Skin epidermis (tissue), 12 donors: ENCODE data around the gene COL20A1.
"Not testable (repeated sequence)": the region's sequence is repeated elsewhere in the genome, so short reads cannot be mapped to it uniquely, and the experiment has no call there.

Experiments
- H3K27ac ChIP-seq, 21 experiments: fragments of 200-600 bp; sonication (generic) in 11 of 21; one replicate each; pipeline ENCODE4 v1.5.0; 2020; ENCODE audit warnings: mild to moderate bottlenecking in 3 of 21, inconsistent platforms in 2 of 21, moderate library complexity in 2 of 21
- H3K4me3 ChIP-seq, 7 experiments: fragments of 200-600 bp; sonication (generic) in 2 of 7; one replicate each; pipeline ENCODE4 v1.5.0; 2020; ENCODE audit warnings: inconsistent platforms in 2 of 7, mild to moderate bottlenecking in 2 of 7, moderate library complexity in 1 of 7

Gene COL20A1

GRCh38 chr20:63379296-63379695 lies 86.3 kb downstream of the COL20A1 start:
- Histone ChIP-seq H3K4me3 (no peak overlapping the region), H3K27ac (no peak overlapping the region)

GRCh38 chr20:63379872-63380271 lies 86.9 kb downstream of the COL20A1 start:
- not testable (repeated sequence) for H3K27ac ChIP-seq, H3K4me3 ChIP-seq

DNA sequence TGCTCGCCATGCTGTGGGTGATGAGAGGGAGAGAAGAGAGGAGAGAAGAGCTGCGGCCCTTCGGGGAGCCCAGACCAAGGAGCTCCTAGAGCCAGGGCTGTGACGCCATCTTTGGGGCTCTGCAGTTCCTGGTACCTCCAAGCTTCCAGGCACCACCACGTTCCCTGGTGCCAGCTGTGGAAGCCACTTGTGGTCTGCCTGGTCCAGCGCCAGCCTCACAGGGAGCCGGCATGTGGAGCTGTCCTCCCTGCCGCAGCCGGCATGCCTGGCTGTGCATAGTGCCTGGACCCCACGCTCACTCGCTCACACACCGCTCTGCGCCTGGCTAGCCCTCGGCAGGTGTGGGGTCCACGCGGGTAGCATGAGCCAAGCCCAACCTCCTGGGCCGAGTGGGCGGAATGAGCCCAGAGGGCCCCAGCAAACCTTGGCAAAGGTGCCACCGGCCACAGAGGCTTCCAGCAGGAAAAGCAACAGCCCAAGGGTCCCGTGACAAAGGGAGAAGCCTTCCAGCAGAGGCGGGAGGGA lies 87.4 kb downstream of the COL20A1 start:
- no peak overlapping the region for H3K27ac ChIP-seq
- H3K4me3 ChIP-seq: no peak overlapping the region

DNA sequence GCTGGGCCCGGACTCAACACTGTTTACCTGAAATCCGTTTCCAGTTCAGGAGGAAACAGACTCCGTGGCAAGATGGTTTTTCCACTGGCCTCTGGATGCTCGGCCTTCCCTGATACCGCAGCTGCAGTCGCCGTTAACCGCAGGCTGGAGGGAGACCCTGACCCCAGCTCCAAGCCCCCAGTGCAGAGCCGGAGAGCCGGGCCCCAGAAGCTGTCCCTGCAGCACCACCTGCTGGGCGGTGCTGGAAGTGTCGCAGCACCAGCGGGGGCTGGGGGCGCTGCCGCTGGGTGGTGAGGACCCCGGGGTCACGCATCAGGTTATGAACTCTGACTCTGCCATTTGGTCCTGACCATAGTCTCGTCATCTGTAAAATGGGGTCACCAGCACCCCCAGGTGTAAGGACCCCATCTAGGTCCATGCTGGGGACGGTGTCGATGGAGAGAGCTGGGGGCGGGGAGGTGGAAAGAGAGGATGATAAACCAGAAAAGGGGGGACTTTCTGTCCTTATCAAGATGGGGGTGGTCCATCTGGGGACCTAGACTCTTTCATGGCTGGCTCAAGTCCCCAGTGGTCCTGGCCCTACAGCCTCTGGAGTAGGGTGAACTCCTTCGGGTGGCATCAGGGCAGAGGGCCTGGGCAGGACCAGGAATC lies 88.9 kb downstream of the COL20A1 start:
- Histone ChIP-seq H3K4me3 (no peak overlapping the region), H3K27ac (no peak overlapping the region)

DNA sequence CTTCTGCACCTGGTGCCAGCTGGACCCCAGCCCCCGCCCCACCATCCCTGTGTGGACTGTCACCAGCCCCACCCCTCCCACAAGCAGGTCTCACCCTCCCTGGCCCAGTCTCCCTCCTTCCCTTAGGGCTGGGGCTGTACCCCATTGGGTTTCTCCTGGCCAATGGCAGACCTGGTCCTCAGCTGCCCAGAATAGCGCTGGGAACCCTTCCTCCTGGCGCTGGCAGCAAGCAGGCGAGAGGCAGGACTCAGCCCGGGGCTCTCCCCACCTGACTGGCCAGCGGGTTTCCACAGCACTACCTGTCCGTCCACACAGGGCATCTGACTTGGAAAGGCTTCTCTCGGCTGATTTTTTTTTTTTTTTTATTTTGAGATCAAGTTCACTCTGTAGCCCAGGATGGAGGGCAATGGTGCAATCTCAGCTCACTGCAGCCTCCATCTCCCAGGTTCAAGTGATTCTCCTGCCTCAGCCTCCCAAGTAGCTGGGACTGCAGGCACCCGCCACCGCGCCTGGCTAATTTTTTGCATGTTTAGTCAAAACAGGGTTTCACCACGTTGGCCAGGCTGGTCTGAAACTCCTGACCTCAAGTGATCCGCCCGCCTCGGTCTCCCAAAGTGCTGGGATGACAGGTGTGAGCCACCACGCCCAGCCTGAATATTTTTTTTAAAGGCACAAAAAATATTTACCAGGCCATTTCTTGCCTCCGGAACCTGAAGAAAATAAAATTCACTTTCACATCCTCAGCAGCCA lies 89.7 kb downstream of the COL20A1 start:
- no peak overlapping the region for H3K27ac ChIP-seq
- H3K4me3 ChIP-seq: no peak overlapping the region

DNA sequence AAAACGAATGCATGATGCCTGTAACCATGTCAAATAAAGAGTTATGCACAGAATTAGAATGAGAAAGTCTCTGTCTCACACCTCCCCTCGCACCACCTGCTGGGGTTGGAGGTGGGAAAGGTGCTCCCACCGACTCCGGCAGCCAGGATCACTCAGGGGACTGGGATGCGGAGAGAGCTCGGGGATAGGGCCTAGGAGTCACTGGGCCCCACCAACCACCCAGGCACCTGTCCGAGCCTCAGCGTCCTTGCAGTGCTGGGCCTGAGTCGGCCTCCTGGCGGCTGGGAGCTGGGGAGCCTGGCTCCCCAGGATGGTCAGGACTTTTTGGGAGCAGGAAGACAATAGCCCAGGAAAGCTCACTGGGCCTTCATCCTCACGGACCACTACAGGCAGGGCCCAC lies 90.6 kb downstream of the COL20A1 start:
- H3K27ac ChIP-seq: no peak overlapping the region
- no peak overlapping the region for H3K4me3 ChIP-seq

- Histone ChIP-seq H3K4me3 (no peak overlapping the region), H3K27ac (no peak overlapping the region)
These were observed 91.3 kb downstream of the COL20A1 start for GRCh38 chr20:63384336-63384735.
